HG03460 (cell line): ENCODE data around the gene IL1A.
"Not testable (repeated sequence)": the region's sequence is repeated elsewhere in the genome, so short reads cannot be mapped to it uniquely, and the experiment has no call there.

Experiments
- ATAC-seq: cut with Tn5 transposase; IDR thresholded peaks from one replicate; pipeline ENCODE4 v1.9.1; 2021; ENCODE audit not compliant: unreplicated experiment

Gene IL1A, protein sequence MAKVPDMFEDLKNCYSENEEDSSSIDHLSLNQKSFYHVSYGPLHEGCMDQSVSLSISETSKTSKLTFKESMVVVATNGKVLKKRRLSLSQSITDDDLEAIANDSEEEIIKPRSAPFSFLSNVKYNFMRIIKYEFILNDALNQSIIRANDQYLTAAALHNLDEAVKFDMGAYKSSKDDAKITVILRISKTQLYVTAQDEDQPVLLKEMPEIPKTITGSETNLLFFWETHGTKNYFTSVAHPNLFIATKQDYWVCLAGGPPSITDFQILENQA

DNA sequence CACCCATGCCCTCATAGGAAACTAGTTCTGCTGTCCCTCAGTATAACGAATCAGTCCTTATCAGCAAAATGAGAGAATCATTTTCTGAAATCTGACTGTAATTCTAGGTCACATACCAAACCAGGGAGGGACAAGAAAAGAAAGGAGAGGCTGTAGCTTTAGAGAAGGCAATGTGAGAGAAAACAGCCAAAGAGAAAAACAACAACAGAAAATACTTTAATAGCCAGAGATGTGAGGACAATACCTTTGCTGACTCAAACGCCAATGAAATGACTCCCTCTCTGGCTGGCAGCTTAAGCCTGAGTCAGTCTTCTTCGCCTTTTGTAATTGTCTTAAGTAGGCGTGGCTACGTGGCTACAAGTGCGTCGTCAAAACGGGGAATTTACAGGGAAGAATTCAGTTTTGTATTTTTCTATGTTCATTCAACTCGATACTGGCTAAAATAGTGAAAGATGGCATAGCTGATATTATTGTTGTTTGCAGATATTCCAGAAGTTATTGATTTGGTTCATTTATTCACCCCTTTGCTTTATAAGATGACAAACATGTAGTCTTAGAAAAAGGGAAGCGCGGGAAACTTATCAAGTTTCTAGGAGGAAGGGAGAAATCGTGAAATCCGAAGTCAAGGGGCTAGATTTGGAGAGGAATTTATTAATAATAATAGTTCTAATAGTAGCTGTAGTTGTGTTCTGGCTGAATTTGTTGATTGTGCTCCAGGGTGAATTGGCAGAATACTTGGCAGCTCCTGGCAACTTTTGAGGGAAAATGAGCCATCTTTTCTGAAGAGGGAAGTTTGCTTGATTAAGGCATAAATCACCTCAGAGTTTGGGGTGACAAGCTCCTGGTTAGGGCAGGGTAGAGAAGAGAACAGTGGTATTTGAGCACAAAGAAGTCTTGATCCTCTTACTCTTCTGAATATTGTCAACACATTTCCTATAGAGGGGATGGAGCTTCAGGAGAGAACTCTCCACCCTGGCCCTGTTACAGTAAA, at the start of gene IL1A:
Gene IL1A (minus strand): TSS at position 295 of the 991 bp plus-strand sequence. CDS start 723 bp downstream, outside the sequence.
- ATAC-seq, result no peak

DNA sequence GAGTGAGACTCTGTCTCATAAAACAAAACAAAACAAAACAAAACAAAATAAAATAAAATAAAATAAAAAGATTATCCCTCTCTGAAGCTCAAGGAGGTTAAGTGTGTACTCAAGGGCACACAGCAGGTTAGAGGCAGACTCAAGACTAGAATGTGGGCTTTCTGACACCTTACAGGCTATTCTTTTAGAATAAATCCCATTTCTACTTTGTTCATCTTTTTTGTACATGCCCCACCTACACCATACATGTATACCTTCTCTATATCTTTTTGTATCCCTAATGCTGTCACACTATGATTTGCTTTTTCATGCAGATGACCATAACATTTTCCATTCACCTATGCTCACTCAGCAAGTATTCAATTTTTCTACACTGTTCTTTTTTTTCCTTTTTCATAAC, 49.7 kb upstream of the IL1A start:
- no peak for ATAC-seq

DNA sequence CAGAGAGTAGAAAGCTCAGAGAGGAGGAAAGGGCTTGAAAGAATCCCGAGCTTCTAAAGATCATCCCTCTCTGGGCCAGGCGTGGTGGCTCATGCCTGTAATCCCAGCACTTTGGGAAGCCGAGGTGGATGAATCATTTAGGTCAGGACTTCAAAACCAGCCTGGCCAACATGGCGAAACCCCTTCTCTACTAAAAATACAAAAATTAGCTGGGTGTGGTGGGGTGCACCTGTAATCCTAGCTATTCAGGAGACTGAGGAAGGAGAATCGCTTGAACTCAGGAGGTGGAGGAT, 49.3 kb upstream of the IL1A start:
- not testable (repeated sequence) for ATAC-seq

DNA sequence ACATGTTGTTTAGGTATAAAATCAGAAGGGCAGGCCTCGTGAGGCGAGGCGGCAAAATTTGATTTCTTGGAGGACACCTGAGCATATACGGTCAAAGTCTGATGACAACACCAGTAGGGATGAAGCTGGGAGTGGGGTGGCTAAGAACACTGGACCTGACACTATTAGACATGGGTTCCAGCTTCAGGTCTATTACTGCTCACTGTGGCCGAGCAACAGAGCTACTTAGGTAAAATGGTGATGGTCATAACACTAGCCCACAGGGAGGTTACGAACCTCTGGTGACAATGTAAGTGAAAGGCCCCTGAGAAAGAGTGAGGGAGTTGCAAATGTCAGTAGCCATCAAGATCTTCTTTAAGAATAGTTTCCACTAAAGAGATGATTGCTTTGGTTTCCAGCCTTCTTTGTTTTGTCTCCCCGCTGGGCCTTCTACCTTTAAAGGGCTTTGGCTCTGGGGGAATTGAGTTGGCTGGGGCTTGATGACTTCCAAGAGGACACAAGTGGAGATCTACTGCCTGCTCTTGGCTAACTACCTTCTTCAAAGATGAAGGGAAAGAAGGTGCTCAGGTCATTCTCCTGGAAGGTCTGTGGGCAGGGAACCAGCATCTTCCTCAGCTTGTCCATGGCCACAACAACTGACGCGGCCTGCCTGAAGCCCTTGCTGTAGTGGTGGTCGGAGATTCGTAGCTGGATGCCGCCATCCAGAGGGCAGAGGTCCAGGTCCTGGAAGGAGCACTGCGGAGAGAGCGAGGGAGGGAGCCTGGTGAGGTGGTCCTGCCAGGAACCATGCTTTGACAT, 48.7 kb upstream of the IL1A start:
- ATAC-seq, result no peak

DNA sequence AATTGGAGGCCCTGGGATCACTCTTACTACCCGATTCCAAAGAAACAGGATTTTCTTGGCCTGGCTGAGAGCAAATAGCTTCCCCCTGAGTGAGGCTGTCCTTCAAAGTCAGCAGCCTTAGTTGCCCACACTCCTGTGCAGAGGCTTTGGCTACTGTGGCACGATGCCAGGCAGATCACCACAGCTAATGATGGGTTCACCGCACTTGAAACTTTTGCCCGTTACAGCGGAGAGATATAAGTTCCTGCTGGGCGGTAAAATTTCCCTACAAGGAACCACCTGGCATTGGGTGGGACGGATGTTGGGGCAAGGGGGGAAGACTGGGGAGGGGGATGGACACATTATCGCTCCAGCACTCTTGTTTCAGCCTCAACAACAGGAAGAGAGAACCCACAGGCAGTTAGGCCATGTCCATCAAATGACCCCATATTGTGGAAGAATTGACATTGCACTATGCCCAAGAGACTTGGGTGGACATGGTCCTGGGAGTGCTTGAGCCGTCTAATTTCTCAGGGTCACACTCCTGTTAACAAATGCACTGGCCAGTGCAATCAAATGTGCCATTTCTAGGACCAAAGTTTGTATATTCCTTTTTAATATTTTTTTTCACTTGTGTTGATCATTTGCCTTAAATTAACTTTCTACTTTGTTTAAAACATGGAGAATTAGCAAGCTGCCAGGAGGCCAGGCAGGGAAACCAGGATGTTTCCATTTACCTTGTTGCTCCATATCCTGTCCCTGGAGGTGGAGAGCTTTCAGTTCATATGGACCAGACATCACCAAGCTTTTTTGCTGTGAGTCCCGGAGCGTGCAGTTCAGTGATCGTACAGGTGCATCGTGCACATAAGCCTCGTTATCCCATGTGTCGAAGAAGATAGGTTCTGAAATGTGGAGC, 47.9 kb upstream of the IL1A start:
- peak; percentile 64 for ATAC-seq

DNA sequence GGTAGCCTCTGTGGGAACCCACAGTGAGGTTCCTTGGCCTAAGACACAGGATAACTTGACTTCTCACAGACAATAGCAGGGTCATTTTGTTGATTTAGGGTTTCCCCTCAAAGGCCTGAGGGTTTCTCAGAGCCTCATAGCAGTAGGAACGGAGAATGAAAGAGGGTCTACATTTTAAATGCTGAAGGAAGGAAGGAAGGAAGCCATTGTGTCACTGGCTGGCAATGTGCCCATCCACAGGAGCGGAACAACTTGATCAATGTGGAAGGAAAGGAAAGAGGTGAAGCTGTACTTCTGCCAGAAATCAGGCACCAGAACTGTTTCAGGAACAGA, 47.2 kb upstream of the IL1A start:
- no peak for ATAC-seq

DNA sequence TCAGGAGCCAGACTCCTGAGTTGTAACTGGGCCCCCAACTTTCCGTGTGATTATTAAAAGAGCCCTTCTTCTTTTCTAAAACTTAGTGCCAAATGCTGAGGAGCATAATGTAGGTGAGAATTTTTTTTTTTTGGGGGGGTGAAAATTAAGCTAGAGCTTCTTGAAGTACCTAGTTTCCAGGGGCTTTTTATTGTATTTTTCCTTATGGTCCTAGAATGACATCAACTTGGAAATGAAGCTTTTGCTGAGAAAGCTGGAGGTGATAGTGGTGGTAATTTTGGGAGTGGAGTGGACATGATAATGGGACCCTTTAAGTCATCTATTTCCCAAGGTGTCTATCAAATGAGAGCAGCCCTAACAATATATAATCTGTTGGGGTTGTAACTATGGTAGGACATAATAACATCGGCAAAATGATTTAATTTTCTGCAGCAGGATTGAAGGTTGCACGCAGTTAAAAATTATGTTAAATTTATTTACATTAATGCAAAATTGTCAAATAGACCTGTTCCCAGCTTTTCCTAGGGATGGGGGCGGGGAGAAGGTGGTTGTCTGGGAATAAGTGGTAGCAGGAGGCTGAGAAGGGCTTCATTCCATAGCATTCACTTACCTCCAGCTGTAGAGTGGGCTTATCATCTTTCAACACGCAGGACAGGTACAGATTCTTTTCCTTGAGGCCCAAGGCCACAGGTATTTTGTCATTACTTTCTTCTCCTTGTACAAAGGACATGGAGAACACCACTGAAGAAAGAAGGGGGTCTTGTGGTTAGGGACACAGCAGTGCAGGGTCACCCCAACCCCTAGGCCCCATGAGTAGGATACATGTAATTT, 46.6 kb upstream of the IL1A start:
- ATAC-seq, result no peak

DNA sequence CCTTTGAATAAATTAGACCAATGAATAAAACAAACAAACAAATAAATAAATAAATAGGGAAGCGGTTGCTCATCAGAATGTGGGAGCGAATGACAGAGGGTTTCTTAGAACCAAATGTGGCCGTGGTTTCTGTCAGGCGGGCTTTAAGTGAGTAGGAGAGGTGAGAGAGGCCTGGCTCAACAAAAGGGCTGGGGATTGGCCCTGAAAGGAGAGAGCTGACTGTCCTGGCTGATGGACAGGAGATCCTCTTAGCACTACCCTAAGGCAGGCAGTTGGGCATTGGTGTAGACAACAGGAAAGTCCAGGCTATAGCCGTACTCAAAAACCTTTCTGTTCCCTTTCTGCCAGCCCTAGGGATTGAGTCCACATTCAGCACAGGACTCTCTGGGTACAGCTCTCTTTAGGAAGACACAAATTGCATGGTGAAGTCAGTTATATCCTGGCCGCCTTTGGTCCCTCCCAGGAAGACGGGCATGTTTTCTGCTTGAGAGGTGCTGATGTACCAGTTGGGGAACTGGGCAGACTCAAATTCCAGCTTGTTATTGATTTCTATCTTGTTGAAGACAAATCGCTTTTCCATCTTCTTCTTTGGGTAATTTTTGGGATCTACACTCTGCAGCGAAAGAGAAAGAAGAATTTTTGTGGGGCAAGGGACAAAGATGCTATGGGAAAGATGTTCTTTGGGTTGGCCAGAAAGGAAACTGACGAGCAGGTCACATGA, 45.8 kb upstream of the IL1A start:
- no peak for ATAC-seq

DNA sequence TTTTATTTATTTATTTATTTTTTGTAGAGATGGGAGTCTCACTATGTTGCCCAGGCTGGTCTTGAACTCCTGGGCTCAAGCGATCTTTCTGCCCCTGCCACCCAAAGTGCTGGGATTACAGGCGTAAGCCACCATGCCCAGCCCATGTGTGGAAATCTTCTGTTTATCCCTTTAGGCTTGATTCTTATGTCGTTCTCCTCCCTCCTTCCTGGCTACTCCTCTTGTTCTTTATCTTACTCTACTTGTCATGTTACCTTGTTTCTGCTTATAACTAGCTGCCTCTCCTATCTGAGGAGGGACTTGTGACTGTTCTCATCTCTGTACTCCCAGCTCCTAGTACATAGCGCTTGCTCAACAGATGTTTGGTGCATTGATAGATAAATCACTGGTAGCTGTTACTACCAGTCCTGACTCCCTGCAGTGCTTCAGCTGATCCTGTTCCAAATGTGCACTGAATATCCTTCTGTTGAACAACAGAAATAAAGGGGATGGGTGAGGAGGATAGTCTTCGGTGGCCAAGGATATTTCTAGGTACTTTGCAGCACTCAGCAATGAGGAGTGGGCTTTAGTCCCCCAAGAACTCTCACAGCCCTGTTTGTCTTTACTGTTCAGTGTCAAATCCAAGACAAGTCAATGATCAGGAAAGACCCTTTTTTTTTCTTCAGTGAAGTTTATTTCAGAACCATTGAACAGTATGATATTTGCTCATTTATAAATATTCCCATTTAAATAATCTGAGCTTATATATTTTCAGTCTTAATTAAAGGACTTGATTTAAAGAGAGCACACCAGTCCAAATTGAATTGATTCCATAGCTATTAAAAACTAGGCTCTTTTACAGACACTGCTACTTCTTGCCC, 45.0 kb upstream of the IL1A start:
- no peak for ATAC-seq

DNA sequence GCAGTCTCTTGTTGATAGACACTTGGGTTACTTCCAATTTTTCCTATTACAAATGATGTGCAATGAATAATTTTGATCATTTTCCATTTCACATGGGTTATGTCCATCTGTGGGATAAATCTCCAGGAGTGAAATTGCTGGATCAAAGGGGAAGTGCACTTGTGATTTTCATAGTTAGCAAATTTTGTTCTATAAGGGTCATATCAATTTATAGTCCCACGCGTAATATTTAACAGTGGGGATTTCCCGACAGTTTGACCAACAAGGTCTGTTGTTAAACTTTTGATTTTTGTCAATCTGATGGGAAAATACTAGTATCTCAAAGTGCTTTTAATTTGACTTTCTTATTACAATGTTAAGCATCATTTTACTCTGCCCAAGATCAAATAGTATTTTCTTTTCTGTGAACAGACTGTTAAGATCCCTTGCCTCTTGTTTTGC, 44.0 kb upstream of the IL1A start:
- ATAC-seq, result no peak

DNA sequence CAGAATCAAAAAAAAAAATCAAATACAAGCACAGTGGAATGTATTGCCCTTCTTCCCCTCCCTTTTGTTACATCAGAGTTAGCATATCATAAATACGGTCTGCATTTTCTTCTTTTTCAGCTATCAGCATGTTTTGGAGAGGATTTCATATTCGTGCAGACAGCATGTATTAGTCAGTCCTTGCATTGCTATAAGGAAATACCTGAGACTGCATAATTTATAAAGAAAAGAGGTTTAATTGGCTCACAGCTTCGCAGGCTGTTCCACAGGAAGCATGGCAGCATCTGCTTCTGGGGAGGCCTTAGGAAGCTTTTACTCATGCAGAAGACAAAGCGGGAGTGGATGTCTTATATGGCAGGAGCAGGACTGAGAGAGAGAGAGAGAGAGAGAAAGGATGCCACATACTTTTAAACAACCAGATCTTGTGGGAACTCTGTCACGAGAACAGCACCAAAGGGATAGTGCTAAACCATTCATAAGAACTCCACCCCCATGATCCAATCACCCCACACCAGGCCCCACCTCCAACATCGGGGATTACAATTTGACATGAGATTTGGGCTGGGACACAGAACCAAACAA, 43.4 kb upstream of the IL1A start:
- ATAC-seq, result no peak

DNA sequence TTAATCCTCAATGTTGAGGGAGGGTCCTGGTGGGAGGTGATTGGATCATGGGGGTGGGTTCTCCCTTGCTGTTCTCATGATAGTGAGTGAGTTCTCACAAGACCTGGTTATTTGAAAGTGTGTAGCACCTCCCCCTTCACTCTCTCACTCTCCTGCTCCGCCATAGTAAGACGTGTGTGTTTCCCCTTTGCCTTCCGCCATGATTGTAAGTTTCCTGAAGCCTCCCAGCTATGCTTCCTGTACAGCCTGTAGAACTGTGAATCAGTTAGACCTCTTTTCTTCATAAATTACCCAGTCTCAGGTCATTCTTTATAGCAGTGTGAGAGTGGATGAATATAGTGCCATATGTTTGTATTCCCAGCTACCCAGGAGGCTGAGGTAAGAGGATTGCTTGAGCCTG, 42.7 kb upstream of the IL1A start:
- ATAC-seq, result no peak

DNA sequence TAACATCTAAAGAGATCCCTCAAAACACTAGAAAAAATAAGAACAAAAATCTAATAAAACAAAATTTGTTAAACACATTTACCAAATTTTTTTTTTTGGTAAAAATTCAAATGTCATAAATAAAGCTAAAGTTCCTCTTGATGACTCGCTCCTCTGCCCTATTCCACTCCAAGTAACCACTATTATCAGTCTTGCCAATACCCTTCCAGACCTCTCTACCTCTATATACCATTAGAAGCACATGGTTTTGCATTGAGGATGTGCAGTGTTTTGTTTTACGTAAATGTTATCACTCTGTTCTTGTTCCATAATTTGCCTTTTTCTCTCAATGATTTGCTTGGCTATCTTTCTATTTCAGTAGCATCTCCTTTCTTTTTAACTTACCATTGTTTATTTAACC, 41.4 kb upstream of the IL1A start:
- ATAC-seq, result no peak

DNA sequence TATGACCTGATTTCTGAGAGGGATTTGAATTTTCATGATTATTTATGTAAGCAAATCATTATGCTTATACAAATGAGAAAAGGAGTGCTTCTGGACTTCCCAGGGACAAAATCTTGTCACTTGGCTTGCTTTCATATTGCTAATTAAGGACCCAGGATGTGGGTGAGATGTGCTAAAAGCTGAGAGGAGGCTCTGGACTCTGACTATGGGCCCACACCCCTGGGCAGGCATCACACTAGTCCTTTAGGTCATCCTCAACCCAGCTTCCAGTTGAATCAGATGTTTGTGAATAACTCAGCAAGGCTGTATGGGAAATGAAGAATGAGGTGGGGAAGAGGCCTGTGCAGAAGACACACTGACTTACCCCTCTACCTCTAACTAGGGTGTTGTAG, 40.4 kb upstream of the IL1A start:
- ATAC-seq, result no peak

DNA sequence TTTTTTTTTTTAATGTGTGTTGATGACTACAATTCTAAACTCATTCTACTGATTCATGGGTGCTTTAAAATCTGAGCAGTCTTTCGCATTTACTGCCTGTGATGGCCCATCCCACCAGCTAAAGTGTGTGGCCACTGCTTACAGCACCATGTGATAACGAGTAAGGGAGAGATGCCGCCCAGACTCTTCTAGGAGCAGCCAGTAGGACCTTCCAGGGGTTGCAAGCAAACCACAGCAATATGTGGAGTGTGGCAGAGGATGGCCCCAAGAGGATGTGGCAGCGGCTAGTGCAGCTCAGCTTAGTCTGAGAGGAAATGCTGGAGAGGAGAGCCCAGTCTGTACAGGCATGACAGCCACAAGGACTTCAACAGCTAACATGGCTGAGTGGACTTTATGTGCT, 37.4 kb upstream of the IL1A start:
- no peak for ATAC-seq

DNA sequence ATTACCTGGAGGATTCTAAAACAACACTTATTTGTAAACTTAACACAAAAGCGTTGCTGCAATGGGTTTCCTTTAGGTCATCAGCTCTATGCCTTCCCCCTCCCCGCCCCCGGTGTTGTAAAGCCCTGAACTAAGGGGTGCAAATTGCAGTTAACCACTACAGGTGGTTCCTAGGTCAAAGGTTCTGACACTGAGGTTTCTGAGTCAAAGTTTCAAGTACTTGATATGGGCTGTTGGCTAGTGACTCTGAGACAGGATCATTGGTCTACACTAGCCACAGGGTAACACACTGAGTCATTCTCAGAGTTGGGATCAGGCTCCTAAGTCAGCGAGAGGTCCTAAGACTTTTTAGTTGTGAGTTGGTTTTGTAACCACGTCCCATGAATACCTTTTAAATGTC, 36.8 kb upstream of the IL1A start:
- ATAC-seq, result no peak

DNA sequence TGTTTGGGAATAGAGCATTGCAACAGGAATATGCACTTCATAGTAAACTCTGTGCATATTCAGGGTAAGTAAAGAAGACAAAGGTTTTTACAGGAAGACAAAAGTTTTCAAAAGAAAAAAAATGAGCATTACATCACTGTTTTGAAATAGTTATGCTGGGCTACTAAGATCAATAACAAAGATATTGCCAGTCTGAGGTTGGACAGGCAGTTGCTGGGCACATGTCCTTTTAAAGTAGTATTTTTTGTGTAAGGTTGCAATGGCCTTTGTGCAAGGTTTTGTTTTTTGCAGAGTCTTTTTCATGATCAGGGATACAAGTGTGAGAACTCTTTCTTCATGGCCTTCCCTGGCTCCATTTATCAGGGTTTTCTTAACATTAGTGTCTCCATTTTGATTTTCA, 36.0 kb upstream of the IL1A start:
- no peak for ATAC-seq

DNA sequence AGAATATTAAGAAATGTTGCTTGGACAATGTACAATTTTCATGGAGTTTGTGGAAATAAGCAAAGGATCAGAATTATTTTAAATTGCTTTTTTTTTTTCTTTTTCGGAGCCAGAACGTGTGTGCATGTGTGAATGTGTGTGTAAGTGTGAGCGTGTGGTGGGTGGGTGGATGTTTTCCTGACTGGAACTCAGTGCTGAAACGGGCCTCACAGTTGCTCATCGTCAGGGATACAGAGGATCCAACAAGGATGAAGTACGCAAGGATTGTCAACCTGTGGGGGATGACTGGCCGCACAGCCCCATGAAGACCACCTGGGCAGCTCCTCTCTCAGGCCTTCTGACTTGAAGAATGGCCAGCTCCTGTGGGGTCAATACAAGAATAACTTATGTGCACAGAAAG, 34.8 kb upstream of the IL1A start:
- no peak for ATAC-seq
